A204.1 (cell line): Measurements from ENCODE around the gene KLHL6.
"Not testable (repeated sequence)": the region's sequence is repeated elsewhere in the genome, so short reads cannot be mapped to it uniquely, and the experiment has no call there.

Experiments used
- FAIRE-seq: peaks from 2 replicates; lab custom pipeline; 2012; peaks lifted over from hg19 to GRCh38; lab: Jason Lieb, UNC

KLHL6 gene

GRCh38 chr3:183529717-183530116 lies 25.8 kb downstream of the KLHL6 start:
- FAIRE-seq, result no peak

GRCh38 chr3:183529185-183529584 lies 26.3 kb downstream of the KLHL6 start:
- no peak for FAIRE-seq

- not testable (repeated sequence) for FAIRE-seq
These were observed 26.7 kb downstream of the KLHL6 start for GRCh38 chr3:183528758-183529157.

GRCh38 chr3:183527428-183528379 lies 27.8 kb downstream of the KLHL6 start:
- no peak for FAIRE-seq

- no peak for FAIRE-seq
These were observed 28.6 kb downstream of the KLHL6 start for GRCh38 chr3:183526838-183527427.

GRCh38 chr3:183524476-183524875 lies 31.0 kb downstream of the KLHL6 start:
- no peak for FAIRE-seq

GRCh38 chr3:183520741-183521556 lies 34.6 kb downstream of the KLHL6 start:
- not testable (repeated sequence) for FAIRE-seq

- not testable (repeated sequence) for FAIRE-seq
These were observed 35.2 kb downstream of the KLHL6 start for GRCh38 chr3:183520295-183520694.

- no peak for FAIRE-seq
These were observed 35.6 kb downstream of the KLHL6 start for GRCh38 chr3:183519891-183520290.

- no peak for FAIRE-seq
These were observed 36.8 kb downstream of the KLHL6 start for GRCh38 chr3:183518491-183519251.

- FAIRE-seq, result no peak
These were observed 37.9 kb downstream of the KLHL6 start for GRCh38 chr3:183517607-183518006.

GRCh38 chr3:183515968-183516851 lies 39.3 kb downstream of the KLHL6 start:
- FAIRE-seq, result no peak

GRCh38 chr3:183514021-183514420 lies 41.5 kb downstream of the KLHL6 start:
- FAIRE-seq, result no peak

- no peak for FAIRE-seq
These were observed 42.3 kb downstream of the KLHL6 start for GRCh38 chr3:183513046-183513706.

- FAIRE-seq, result not testable (repeated sequence)
These were observed 44.0 kb downstream of the KLHL6 start for GRCh38 chr3:183511286-183512131.

- no peak for FAIRE-seq
These were observed 46.7 kb downstream of the KLHL6 start for GRCh38 chr3:183508821-183509220.

GRCh38 chr3:183507551-183507950 lies 48.0 kb downstream of the KLHL6 start:
- no peak for FAIRE-seq

- no peak for FAIRE-seq
These were observed 48.7 kb downstream of the KLHL6 start for GRCh38 chr3:183506674-183507320.

GRCh38 chr3:183504597-183504996 lies 50.9 kb downstream of the KLHL6 start:
- no peak for FAIRE-seq
